DOHH2 (cell line): ENCODE data around the gene PTCHD1.

ENCODE experiments used
- H3F3A ChIP-seq: fragments of 200-600 bp; sonication (generic), shearing (Covaris generic); 2 replicates; pipeline ENCODE4 v1.6.0; 2016; ENCODE audit warnings: antibody characterized with exemption, mild to moderate bottlenecking; ENCODE audit not compliant: control insufficient read depth, insufficient read depth
- H3K27ac ChIP-seq: fragments of 200-600 bp; sonication (generic); 2 replicates; pipeline ENCODE4 v1.5.1; 2014; ENCODE audit warnings: low read depth, mild to moderate bottlenecking, low read length, moderate library complexity
- H3K27me3 ChIP-seq: fragments of 200-600 bp; sonication (generic); 2 replicates; pipeline ENCODE4 v1.6.1; 2014; ENCODE audit warnings: mild to moderate bottlenecking, low read length, mixed read lengths; ENCODE audit not compliant: control insufficient read depth
- H3K36me3 ChIP-seq: fragments of 200-600 bp; sonication (generic); 2 replicates; pipeline ENCODE4 v1.6.1; 2014; ENCODE audit warnings: mild to moderate bottlenecking, low read length, moderate library complexity, mixed read lengths; ENCODE audit not compliant: control insufficient read depth
- H3K4me1 ChIP-seq: fragments of 200-600 bp; sonication (generic); 2 replicates; pipeline ENCODE4 v1.6.1; 2014; ENCODE audit warnings: mild to moderate bottlenecking, low read length, mixed read lengths; ENCODE audit not compliant: control insufficient read depth
- H3K4me2 ChIP-seq: fragments of 200-600 bp; sonication (generic); 2 replicates; pipeline ENCODE4 v1.6.0; 2014; ENCODE audit warnings: mild to moderate bottlenecking, low read length, moderate library complexity
- H3K4me3 ChIP-seq: fragments of 200-600 bp; sonication (generic); 2 replicates; pipeline ENCODE4 v1.5.1; 2014; ENCODE audit warnings: mild to moderate bottlenecking, low read length, mixed read lengths
- H3K79me2 ChIP-seq: fragments of 200-600 bp; sonication (generic); 2 replicates; pipeline ENCODE4 v1.6.1; 2014; ENCODE audit warnings: mild to moderate bottlenecking, low read length, mixed read lengths; ENCODE audit not compliant: control insufficient read depth
- H3K9me2 ChIP-seq: fragments of 200-600 bp; sonication (generic); replicated peaks from 2 replicates; pipeline ENCODE4 v1.6.1; 2014; ENCODE audit warnings: mild to moderate bottlenecking, low read length, mixed read lengths; ENCODE audit not compliant: control insufficient read depth
- H3K9me3 ChIP-seq: fragments of 200-600 bp; sonication (generic); 2 replicates; pipeline ENCODE4 v1.6.1; 2014; ENCODE audit warnings: antibody characterized with exemption, low read length, mixed read lengths; ENCODE audit not compliant: control insufficient read depth, insufficient read depth
- H4K20me1 ChIP-seq: fragments of 200-600 bp; sonication (generic); 2 replicates; pipeline ENCODE4 v1.6.0; 2014; ENCODE audit warnings: low read depth, mild to moderate bottlenecking, antibody characterized with exemption, low read length, moderate library complexity; ENCODE audit not compliant: control insufficient read depth, insufficient read depth
- EZH2phosphoT487 ChIP-seq: fragments of 200-600 bp; sonication (generic); IDR thresholded peaks from 2 replicates; pipeline ENCODE4 v1.6.1; 2017; ENCODE audit warnings: borderline replicate concordance, mild to moderate bottlenecking, antibody characterized with exemption, low read length, moderate library complexity, mixed read lengths
- TF ChIP-seq, protein P1 (sequence below): fragments of 200-600 bp; sonication (generic); IDR thresholded peaks from one replicate; pipeline ENCODE4 v1.5.1; 2014; ENCODE audit warnings: antibody characterized with exemption, mild to moderate bottlenecking, low read depth, low read length; ENCODE audit not compliant: poor library complexity, severe bottlenecking

PTCHD1 gene

DNA sequence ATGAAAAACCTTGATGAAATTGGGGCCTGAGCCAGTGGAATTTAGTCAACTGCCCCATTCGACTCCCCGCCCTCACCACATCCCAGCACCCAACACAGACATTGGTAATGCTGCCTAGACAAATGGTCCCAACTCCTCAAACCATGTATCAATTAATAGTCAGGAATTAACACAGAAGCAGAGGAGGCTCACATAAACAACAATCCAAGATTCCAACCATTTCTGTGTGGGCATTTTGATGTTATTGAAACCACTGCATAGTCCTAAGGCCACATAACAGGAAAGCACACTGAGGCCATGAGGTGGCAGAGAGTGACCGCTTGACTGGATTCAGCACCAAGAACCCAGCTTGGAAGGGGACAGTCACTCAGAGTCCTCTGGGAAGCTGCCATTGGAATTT is 22.5 kb upstream of the PTCHD1 start:
- Histone ChIP-seq H3K4me1 (no peaks in the 10 kb centered on the region), H3K4me3 (no peak overlapping the region), H3K79me2 (no peaks in the 10 kb centered on the region), H4K20me1 (no peaks in the 10 kb centered on the region), H3K36me3 (no peaks in the 10 kb centered on the region), H3K4me2 (no peak overlapping the region), H3K27me3 (no peaks in the 10 kb centered on the region), H3K9me2 (no peaks in the 10 kb centered on the region), H3K9me3 (no peaks in the 10 kb centered on the region), H3F3A (no peaks in the 10 kb centered on the region), H3K27ac (no peak overlapping the region)
- TF ChIP-seq EZH2phosphoT487 = no peak
- TF ChIP-seq, protein P1, sequence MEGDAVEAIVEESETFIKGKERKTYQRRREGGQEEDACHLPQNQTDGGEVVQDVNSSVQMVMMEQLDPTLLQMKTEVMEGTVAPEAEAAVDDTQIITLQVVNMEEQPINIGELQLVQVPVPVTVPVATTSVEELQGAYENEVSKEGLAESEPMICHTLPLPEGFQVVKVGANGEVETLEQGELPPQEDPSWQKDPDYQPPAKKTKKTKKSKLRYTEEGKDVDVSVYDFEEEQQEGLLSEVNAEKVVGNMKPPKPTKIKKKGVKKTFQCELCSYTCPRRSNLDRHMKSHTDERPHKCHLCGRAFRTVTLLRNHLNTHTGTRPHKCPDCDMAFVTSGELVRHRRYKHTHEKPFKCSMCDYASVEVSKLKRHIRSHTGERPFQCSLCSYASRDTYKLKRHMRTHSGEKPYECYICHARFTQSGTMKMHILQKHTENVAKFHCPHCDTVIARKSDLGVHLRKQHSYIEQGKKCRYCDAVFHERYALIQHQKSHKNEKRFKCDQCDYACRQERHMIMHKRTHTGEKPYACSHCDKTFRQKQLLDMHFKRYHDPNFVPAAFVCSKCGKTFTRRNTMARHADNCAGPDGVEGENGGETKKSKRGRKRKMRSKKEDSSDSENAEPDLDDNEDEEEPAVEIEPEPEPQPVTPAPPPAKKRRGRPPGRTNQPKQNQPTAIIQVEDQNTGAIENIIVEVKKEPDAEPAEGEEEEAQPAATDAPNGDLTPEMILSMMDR = no peak

DNA sequence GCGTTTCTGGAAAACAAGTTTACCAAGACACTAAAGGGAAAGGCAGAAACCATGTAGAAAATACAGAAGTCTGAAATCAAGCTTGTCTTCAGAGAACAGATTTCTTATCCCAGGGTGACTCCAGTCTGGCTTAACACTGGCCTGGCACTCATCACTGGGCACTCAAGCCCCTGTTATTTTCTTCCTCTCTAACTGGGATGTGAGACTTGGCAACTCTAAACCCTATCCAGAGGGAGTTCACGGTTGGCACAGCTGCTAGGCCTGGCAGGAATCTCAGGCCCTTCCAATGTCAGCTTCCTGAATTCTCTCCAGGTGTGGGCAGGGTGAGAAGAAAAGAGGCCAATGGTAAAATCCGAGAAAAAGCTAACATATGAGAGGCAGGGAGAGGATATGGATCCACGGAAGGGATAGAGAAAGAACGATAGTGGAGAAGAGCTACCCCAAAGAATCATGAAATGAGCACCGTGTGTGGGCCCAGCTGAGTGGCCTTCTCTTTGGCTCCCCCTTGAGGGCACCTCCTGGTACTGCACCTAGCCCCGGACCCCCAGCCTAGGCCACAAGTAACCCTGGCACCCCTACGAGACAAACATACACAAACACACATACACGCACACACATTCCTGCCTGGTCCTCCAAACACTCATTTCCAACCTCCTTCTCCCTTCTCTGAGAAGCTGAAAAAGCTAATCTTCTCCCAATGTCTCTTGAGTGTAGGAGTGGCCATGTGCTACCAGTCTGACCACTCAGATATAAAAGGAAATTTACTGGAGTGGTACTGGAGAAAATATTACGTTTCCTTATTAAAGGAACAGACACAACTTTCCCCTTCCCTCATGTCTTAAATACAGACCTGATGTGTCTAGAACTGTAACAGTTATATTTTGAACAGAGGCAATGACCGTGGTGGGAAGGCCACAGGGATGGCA is 16.6 kb upstream of the PTCHD1 start:
- Histone ChIP-seq H3K4me3 (no peak overlapping the region), H3K79me2 (no peaks in the 10 kb centered on the region), H3K9me3 (no peaks in the 10 kb centered on the region), H3K27me3 (no peaks in the 10 kb centered on the region), H3K4me2 (no peak overlapping the region), H3K27ac (no peak overlapping the region), H3K9me2 (no peaks in the 10 kb centered on the region), H4K20me1 (no peaks in the 10 kb centered on the region), H3F3A (no peaks in the 10 kb centered on the region), H3K4me1 (no peaks in the 10 kb centered on the region), H3K36me3 (no peaks in the 10 kb centered on the region)
- no peak for TF ChIP-seq EZH2phosphoT487
- TF ChIP-seq, protein P1 = peak; percentile 69

DNA sequence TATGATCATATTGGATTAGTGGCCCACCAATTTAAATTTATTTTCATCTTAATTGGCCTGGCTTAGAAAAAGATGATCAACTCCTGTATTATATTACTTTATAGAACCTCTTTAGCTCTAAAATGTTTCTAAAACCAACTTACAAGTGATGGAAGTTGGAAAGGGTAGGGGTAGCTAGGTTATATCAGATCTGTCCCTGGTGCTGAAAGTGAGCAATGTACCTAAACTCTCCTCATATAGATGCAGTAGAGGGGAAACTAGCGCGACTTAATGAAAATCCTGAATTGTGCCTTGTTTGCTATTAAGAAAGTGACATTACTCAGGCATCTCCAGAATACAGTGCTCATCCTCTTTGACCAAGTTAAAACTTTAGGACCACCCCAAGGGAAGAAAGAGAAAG is 7.5 kb upstream of the PTCHD1 start:
- no peaks in the 10 kb centered on the region for H3K9me2 ChIP-seq
- TF ChIP-seq, protein P1 = no peak
- no peak for TF ChIP-seq EZH2phosphoT487
- no peaks in the 10 kb centered on the region for H3K4me1 ChIP-seq
- H3K27me3 ChIP-seq = no peaks in the 10 kb centered on the region
- no peak overlapping the region for H3K4me3 ChIP-seq
- no peaks in the 10 kb centered on the region for H3F3A ChIP-seq
- H3K79me2 ChIP-seq = no peaks in the 10 kb centered on the region
- H3K9me3 ChIP-seq = no peaks in the 10 kb centered on the region
- no peak overlapping the region for H3K4me2 ChIP-seq
- no peak overlapping the region for H3K27ac ChIP-seq
- H3K36me3 ChIP-seq = no peaks in the 10 kb centered on the region
- no peaks in the 10 kb centered on the region for H4K20me1 ChIP-seq
